HG02973 (cell line): ENCODE measurements around the gene SLC17A2.

Source experiments
- ATAC-seq: cut with Tn5 transposase; IDR thresholded peaks from one replicate; pipeline ENCODE4 v1.9.1; 2021; ENCODE audit warnings: moderate library complexity; ENCODE audit not compliant: unreplicated experiment

The SLC17A2 gene

DNA sequence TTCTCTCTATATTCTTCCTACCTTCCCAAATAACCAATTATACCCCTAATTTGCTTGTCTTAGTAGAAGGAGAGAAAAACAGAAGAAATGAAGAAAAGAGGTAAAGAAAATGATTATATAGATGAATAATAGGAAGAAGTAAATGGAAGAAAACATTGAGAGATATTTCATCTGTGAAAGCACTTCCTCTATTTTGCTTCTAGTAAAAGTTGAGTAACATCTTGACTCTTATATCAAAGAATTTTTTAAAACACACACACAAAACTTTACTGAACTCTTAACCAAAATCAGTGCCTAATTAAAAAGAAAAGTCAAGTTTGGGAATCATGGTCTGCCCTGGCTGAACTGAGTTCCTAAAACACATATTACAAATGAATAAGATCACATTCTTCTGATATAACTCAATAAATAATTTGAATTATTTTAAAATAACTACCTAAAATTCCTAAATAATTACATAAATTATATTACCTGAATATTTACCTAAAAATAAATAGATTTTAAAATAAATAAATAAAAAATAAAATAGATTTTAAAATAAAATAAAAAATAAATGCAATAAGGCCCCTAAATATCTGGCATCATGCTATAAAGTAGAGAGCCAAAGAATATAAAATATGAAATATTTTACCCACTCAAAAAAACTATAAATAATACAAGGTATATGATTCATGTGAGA is 8.8 kb downstream of the SLC17A2 start:
- ATAC-seq: no peak

DNA sequence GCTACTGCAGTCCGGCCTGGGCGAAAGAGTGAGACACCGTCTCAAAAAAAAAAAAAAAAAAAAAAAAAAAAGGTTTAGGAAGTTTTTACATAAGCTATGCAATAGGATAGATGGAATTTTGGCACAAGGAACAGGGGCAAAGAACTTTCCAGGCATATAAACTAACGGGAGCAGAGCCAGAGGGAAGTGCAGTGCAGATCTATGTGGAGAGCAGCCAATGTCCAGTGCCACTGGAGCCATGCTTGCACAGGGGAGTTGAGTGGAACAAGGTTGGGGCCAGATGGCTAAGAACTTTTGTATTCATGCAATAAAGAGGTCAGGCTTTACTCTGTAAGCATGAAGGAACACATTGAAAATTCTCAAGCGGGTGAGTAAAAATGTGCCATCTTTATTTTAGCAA is 10.8 kb downstream of the SLC17A2 start:
- ATAC-seq: no peak

DNA sequence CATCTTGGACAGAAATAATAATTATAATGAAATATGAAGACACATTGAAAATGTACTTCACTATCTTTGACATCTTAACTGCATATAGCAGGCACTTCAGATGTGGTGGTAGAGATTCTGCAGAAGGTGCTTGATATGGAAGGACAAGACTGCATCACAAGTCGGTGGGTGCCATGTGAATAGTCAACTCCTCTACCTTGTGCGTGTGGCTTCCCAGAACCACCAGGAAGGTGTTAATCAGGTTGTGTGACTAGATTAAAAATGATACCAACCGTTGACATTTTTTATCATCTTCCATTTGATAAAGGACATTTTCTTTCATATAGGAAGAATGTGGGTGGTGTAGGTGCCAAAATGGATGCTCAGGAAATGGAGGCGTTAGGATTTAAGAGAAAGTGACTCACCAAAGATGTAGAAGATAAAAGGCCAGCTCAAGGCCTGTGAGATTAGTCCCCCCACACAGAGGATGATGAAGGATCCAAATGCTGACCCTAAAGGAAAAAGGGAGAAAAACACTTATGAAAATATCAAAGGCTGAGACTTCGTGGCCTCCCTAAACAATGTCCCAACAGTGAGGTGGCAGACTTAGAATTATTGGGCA is 12.3 kb downstream of the SLC17A2 start:
- no peak for ATAC-seq

DNA sequence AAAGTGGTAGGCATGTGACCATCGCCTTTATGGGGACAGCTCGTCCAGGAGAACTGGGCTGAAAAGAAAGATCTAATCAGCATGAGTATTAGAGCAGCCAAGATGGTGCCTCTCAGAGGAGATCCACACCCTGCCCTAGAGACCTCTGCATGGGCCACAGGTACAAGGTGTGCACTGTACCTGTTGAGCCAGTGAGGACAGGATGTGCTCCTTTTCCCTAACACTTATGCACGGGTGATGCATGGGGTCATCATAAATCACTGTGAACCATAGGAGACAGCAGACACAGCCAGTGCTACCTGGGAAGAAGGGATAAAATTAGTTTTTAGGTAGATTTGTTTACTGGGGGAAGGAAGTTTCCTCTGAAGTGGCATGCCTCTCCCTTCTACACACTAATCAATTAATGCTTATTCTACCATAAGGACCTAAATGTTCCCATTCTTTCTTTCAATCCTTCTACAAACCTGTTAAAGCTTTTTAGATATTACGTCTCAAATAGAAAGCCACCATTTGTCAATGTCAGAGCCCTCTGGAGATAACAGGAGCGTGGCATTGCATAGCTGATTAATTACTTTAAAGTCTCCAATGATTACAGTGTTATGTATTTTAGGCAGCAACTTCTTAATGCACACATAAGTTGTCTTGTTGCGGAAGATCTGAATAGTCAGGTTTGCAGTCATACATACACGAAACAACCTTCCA is 13.6 kb downstream of the SLC17A2 start:
- ATAC-seq: no peak

DNA sequence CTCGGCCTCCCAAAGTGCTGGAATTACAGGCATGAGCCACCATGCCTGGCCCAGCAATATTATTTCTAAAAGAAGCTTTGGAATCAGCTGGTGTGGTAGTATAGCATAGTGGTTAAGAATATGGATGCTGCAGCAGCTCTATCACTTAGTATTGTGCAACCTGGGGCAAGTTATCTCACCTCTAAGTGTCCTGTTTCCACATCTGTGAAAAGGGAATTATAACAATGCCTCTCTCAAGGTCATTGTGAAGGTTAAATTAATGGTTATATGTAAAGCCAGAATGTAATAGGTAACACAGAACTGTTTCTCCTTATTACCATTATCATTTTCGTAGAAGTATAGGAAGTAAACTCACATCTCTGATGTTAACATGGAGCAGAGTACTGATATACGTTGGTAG is 14.2 kb downstream of the SLC17A2 start:
- ATAC-seq: no peak

DNA sequence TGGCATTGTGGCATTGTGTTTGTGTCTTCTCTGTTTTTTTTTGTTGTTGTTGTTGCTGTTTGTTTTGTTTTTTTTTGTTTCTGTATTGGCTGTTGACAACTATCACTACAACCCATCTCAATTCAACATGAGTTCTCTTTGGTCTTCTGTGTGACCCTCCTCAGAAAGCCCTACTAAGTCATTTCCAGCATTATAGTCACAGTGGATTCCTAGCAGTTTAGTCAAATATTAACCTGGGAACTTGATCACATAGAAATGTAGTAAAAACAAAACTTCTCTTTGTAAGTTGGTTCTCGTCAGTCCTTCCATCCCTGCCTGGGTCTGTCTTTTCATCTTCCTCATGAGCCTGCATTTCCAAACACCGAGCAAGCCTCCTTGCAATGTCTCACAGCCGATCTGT is 16.8 kb downstream of the SLC17A2 start:
- no peak for ATAC-seq

DNA sequence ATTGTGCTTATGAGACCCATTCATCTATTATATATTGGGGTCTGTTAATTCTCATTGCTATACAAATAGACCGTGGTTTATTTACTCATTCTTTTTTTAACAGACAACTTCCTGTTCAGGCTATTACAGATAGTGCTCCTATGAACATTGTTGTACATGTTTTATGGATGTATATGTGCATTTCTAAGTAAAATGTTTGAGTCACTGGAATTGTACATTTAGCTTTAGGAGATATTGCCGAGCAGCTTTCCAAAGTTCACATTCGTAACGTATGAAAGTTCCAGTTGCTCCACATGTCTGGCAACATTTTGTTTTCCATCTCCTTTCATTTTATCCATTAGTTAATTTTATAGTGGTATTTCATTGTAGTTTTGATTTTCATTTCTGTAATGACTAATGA is 19.1 kb downstream of the SLC17A2 start:
- no peak for ATAC-seq

DNA sequence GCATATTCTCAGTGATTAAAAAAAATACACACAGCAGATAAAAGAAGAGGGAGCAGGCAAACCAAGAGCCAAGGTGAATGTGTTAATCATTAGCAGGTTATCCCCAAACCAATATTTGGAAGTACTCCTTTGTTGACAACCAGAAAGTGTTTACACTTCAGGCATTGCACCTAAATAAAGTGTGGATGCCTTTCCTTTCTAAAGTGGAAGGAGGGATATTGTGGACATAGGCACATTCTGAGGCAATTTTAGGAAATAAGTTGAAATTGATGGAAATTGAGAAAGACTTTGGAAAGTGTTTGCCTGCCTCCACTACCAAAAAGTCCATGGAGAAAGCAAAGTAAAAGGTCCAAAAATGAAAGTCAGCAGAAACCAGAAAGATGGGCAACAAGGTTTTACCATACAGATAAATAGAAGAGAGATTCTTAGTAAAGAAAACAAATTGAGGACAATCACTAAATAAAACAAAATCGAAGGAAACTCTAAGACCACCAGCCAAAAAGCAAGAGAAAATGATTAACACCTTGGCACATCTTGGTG is 22.9 kb downstream of the SLC17A2 start:
- ATAC-seq: no peak

DNA sequence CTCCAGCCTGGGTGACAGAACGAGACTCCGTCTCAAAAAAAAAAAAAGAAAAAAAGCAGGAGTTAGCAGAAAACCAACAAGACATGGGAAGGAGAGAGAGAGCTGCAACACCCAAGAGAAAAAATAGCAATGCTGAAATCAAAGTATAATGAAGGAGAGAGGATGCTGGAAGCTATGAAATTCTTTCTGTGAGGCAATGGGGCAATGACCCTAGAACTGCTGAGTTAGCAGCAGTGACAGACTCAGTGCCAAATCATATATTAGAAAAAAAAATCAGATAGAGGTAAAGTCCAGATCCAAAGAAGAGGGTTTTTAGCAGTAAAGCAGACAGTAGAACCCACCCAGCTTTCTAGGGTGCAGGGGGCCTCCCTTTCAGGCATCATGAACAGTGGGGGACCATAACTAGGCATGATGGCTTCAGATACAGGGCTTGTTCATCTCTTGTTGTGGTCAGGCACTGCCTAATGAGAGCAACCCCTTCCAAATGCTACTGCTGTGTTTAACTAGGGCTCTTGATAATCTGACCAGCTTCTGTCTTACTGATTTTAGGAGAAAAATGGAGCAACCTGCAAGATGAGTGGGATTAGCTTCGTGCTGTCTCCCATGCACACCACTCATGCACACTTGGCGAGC is 26.9 kb downstream of the SLC17A2 start:
- no peak for ATAC-seq

DNA sequence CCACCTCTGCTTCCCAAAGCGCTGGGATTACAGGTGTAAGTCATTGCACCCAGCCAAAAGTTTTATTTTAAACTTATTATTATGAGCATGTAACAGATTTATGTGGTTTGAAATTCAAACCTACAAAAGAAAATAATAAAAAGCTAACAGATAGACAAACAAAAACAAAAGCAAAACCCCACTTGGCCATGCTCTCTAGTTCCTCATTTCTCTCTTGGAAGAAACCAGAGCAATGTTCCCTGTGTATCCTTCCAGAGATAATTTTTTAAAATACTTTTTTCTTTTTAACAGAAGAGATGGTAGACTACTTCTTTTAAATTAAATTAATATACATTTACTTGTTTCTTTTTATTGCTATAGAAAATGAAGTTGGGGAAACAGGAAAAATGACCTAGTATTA is 28.4 kb downstream of the SLC17A2 start:
- ATAC-seq: no peak

DNA sequence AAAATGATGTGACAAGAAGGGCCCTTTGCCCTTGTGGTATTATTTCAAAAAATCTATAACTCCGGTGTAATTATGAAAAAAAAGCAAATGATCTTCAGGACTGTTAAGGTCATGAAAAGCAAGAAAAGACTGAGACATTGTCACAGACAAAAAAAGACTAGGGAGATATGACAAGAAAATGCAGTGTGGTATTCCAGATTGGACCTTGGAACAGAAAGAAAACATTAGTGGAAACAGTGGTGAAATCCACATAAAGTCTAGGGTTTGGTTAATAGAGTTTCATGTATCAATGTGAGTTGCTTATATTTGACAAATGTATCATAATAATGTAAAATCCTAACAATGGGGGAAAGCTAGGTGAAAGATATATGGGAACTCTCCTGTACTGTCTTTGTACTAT is 29.6 kb downstream of the SLC17A2 start:
- no peak for ATAC-seq

DNA sequence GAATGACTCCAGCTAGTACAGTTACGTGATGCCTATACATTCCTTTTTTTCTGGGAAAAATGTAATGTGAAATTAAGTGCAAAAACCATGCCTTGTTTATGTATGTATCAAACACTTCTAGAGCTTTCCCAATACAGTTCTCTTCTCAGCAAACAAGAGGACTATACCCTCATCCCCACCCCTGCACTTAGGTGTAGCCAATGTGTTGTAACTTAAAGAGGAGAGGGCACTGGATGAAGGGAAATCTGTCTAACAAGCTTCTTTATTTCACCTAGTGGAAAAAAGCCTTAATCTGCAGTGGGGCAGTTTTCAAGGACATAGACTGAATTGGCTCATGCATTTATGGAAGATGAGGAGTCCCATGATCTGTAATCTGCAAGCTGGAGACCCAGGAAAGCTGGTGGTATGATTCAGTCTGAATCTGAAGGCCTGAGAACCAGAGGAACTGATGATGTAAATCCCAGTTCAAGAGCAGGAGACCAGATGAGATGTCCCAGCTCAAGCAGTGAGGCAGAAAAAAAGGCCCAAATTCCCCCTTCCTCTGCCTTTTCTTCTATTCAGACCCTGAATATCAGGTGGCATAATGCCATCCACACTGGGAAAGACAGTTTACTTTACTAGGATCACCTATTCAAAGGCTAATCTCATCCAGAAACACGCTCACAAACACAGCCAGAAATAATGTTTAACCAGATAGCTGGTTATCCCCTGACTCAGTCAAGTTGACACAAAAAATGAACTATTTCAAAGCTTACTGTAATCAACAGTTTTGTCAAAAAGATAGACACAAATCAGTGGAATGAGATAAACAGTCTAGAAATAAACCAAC is 30.7 kb downstream of the SLC17A2 start:
- ATAC-seq: no peak

DNA sequence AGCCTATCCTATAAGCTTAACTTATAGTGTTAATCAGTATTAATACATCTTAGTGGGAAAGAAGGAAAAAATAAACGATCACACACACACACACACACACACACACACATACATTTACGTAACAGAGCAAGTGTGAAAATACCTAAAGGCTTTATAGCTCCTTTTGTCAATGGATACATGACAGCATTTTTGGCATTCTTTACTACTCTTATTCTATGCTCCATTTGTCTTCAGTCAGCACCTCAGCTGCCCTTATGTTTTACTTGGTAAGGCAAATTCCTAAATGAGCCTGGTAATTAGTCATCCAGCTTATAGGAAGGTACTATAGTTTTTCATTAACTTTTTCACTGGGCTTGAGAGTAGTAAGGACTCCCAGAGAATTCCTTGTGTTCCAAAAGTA is 31.4 kb downstream of the SLC17A2 start:
- no peak for ATAC-seq

DNA sequence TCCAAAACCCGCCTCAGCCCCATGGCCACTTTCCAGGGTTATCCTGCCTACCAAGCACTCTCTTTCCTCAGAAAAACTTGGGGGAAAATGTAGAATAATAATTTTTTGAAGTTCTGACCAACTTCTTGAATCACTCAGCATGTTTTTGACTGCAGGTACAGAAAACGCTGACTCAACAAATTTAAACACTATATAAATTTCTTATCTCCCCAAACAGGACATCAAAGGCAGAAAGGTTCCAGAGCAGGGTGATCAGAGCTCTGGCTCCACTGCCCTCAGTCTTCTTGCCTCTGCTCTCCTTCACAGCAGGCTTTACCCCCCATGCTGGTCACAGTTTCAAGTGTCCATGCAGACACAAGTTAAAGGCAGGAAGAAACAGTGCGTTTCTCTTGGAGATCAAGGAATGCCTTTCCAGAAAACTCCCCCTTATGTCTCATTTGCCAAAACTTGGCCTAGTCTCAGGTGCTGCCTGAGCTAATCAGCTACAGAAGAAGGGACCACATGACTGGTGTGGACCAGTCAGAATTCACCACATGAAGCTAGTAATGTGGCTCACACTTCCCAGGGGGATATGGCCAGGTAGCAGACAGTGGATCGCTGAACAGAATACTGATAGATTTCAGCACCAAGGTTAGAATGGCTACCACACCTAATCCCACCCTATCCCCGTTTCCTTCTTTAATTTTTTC is 32.1 kb downstream of the SLC17A2 start:
- ATAC-seq: no peak

DNA sequence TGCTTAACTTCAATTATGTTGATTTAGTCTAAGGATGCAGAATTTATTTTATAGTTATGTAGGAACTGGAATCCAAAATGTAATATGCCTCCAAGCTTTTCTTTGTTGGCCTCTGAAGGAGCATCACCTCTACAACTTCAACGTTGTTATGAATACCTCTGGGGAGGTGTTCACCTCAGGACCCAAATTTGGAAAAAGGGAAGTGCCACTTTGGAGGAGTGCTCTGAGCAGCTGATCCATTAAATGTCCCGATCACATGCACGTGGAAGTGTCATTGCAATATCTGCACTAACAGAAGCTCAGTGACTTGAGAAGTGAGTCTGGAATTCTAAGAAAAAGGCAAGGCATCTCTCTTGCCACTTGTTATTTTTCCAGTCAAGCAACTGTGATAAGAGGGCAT is 34.2 kb downstream of the SLC17A2 start:
- no peak for ATAC-seq

DNA sequence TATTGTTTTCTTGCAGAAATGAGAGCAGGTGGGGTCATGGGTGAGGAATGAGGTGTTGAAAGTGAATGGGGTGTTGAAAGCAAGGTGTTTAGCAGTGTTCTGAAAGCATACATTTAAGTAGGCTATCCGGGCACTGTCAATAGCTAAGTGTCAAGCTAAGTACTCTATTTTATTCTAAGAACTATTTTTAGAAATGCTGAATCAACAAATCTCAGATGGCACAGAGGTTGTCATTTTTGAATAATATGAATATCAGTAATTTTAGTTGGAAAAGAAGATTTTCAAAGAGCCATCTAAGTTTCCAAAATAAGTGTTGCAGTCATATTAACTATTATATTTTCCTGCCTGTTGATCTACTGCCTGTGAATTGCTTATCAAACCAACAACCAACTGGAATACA is 34.7 kb downstream of the SLC17A2 start:
- no peak for ATAC-seq

DNA sequence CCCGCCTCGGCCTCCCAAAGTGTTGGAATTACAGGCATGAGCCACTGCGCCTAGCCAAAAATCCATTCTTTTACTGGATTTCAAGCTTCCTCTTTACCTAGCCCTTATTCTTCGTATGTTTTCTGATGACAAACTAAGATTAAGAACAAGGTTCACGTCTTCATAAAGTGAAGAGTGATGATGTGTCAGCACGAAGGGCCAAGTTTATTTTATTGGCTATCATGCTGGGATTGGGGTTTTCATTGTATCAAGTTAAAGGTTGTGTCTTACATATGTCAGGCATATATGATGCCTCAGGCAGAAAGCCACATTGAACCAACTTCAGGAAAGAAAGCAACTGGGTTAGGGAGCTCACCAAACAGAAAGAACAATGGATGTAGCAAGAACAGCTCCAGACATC is 36.7 kb downstream of the SLC17A2 start:
- no peak for ATAC-seq

DNA sequence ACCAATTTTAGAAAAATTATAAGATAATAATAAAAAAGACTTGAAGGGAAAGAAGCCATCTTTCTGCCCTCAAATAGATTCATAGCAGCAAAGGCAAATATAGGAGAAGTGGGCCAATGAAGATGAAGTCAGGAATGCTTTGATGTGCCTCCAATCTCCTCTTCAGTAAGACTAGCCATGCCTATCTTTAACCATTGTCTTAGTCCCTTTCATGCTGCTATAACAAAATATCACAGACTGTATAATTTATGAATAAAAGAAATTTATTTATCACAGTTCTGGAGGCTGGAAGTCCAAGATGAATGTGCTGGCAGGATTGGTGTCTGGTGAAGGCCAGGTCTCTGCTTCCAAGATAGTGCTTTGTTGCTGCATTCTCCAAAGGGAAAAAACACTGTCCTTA is 37.6 kb downstream of the SLC17A2 start:
- ATAC-seq: no peak

DNA sequence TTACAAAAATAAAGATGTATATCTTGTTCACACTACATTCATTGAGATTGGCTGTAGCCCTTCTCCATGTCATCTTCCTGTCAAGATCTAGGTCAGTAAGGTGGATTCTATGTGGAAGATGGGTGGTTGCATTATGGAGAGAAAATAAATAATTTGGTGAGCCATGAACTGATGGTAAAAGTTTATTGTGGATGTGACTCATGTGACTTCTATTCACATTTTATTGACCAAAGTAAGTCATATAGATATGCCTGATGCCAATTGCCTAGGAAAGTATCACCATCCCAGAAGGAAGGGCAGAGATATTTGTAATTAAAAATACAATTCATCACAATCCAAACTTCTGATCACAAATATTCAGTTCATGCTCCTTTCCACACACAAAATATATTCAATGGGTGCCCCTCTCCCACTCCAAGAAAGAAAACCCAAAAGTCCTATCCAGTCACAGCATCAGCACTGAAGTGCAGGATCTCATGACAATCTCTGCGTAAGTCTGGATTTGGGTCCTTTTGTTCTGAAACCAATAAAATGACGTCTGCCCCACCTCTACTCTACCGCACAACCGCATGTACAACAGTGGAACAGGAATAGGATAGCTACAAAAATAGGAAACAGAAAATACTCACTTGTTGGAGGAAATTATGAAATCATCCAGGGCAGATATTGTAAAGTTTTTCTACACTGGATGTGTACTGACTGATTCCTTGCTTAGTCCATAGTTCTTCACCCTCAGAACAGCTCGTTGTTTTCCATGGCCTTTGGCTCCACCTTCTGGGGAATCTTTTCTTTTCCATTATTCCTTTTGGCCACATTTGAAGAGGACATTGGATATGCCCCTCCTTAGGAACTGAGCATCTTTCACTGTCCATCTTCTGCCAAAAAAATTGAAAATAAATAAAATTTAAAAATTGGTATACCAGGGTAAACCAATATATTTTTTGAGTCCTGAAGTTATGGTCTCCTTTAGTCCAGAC is 40.3 kb downstream of the SLC17A2 start:
- no peak for ATAC-seq
